Fibroblast of upper back skin (primary cell): ENCODE results near the gene TCERG1L.

Experiments
- DNase-seq: peaks from one replicate; pipeline ENCODE4 v3.0.0-alpha.2; 2013

The TCERG1L gene

DNA sequence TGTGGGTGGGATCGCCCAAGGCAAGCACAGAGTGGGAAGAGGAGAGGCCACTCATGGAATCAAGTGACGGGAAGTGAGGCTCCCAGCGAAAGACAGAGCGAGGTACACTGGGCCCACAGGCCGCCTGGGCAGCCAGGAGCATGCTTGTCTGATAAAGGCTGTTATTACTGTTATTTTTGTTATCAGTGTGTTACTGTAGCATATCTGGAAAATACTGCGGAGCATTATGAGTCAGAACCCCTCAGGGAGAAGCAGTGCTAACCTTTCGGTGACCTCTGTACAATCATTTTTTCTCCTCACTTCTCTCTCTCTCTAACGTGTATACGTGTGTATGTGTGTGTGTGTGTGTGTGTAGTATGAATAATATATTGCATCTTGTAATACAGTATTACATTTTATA, 3.8 kb upstream of the TCERG1L start:
- DNase-seq, result no peak

DNA sequence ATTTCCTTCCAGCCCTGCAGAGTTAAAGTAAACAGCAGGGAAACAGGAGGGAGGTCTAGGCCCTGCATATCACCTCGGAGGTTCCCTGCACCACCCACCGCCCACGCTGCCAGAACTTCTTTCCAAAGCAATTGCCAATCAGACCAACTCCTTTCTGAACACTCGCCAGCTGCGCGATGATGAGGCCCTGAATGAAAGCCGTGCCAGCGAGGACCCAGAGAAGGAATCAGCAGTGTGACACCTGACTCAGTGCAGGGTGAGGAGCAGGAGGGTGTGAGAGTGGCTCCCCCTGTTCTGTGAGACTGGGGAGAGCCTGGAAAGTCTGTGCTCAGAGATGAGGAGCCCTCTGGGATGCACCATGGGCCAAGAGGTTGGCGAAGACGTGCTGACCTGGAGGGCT, 3.3 kb upstream of the TCERG1L start:
- DNase-seq, result no peak

DNA sequence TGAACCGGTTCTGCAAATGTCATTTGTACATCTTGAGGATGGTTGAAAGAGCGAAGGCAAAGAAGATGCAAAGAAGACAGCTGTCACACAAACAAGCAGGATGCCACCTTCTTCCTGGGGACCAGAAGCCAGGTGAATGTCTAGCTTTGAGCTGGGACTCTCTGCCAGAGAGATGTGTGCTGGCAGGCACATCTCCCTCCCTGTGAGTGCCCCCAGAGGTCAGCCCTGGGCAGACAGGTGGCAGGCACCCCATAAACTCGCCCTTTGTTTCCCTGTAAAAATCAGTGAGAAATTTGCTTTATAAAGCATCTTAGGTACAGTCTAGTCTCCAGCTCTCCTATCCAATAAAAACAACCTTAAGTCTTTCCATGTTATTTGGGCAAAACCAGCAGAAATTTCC, 2.6 kb upstream of the TCERG1L start:
- DNase-seq, result no peak

GRCh38 chr10:131313377-131313776, 1.9 kb upstream of the TCERG1L start:
- DNase-seq, result no peak

DNA sequence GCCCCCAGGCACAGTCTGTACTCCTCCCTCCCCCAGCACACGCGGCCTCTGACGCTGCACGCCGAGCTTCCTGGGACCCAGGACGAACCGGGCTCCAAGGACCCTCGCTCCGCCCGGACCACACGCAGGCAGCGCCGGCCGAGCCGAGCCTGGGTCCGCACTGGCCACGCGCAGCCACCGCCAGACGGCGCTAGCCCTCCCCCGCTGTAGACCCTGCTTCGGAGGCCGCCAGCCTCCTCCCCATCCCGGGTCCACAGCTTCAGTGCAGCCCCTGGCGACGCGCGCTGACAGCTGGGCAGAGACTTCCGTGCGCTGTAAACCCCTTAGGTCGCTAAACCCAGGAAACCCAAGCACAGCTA, 936 bp upstream of the TCERG1L start:
- DNase-seq, result peak; percentile 13

DNA sequence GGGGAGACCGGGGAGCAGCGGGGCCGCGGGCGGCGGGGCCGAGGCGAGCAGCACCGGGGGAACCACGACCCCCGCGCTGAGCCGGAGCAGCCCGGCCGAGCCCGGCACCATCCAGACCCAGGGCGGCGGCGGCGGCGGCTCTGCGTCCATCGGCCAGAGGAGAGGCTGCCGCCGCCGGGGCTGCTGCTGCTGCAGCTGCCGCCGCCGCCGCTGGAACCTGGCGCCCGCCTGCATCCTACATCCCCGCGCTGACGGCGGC, 190 bp downstream of the TCERG1L start:
- DNase-seq, result no peak

DNA sequence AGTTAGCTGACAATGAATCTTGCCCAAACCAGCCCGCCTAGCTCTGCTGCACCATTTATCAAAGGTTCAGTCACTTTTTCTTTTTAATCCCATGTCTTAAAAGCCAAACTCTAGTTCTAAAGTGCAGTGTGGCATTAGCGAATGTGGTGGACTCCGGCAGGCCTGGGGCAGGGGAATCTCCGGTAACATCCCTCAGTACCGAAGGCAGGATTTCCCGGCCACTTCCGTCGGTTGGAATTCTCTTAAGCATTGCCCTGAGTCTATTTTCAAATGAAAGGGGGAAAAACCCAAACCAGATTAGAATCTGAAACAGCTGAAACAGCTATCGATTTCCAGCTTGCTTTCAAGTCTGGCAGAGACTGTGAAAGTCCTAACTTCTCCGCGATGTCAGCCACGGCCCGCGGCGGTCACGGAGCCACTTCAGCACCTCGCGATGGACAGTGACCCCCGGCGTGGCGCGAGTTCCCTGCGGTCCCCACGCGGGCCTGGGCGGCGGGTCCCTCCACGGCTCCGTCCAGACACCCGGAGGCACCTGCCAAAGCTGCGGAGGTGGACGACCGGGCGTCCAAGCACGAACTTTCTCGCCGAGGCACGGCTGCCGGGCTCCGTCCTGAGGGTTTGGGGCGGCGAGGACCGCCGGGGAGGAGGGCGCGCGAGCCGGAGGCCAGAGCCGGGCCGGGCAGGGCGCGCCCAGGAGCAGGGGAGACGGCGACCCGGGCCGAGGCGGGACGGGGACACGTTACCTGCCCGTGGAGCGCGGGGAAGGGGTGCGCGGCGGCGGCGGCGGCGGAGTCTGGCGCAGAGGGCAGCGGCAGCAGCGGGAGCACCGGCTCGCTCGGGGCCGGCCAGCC, 745 bp downstream of the TCERG1L start:
- DNase-seq, result no peak

DNA sequence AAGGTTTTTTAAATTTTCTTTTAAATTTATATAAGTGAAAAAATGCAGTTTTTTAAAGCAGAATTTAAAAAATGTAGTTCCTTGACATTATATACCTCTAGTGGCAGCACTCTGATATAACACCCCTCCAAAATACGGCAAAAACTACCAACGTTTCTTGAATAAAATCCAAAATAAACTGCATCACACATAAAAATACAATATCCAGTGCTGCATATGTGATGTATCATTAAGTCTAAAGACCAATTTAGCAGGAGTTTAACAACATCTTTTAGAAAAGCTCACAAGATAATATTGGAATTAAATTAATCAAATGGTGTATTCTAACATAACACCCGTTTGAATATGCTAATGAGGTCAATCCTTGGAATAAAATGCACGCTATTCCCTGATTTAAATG, 1.4 kb downstream of the TCERG1L start:
- DNase-seq, result no peak

DNA sequence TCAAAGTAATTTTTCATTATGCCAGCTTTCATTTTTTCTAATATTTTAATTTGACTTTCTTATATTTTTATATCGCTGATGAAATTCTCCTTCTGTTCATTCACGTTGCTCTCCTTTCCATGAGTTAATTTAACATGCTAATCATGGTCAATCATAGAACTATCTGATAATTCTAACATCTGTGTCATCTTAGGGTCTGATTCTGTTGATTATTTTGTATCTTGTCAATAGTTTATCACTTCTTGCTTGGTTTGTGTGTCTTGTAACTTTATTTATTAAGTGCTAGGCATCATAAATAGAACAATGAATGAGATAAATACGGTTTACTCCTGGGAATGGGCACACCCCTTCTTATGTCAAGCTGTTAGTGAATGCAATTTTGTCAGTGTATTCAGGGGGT, 11.0 kb downstream of the TCERG1L start:
- DNase-seq, result no peak

GRCh38 chr10:131290781-131291180, 20.7 kb downstream of the TCERG1L start:
- DNase-seq, result peak; percentile 45

- no peak for DNase-seq
Measured at GRCh38 chr10:131288648-131289047, 22.9 kb downstream of the TCERG1L start.

- no peak for DNase-seq
Measured at GRCh38 chr10:131282961-131283360, 28.6 kb downstream of the TCERG1L start.

- no peak for DNase-seq
Measured at GRCh38 chr10:131280101-131280500, 31.4 kb downstream of the TCERG1L start.

- DNase-seq, result no peak
Measured at GRCh38 chr10:131279516-131279915, 32.0 kb downstream of the TCERG1L start.

- no peak for DNase-seq
Measured at GRCh38 chr10:131277969-131278368, 33.6 kb downstream of the TCERG1L start.

- no peak for DNase-seq
Measured at GRCh38 chr10:131277278-131277677, 34.2 kb downstream of the TCERG1L start.

DNA sequence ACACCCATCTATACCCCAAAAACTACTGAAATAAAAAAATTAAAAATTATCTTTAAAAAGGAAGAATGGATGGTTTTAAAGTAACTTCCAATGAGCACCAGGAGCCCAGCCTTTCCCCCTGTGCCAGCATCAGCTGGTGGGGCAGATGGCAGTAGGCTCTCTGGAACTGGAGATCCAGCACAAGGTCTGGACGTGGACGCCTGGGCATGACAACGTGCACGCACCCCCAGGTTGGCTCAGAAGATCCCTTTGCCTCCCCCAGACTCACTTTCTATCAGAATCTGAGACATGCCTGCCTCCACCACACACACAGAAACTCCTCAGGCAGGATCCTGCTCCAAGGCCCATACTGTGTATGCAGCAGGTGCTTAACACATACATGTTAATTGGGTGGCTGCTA, 35.8 kb downstream of the TCERG1L start:
- DNase-seq, result no peak

DNA sequence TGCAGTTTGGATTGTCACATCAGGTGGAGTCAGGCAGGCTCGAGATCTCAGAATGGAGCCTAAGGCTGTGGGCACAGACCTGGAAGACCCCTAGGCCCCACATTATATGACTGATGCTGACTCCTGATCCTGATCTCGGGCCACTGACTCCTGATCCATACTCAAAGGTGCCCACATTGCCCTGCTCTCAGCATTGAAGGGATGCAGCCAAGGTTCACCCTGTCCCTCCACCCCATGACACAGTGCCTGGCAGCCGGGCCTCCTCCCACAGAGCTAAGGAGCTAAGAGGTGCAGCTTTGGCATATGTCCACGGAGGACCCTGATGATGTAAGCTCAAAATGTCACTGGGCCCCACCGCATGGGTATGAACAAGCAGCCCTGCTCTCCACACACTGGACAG, 36.6 kb downstream of the TCERG1L start:
- no peak for DNase-seq

- no peak for DNase-seq
Measured at GRCh38 chr10:131274133-131274880, 37.2 kb downstream of the TCERG1L start.

- DNase-seq, result no peak
Measured at GRCh38 chr10:131273476-131273875, 38.0 kb downstream of the TCERG1L start.

- DNase-seq, result no peak
Measured at GRCh38 chr10:131272897-131273451, 38.5 kb downstream of the TCERG1L start.

- DNase-seq, result no peak
Measured at GRCh38 chr10:131271966-131272365, 39.6 kb downstream of the TCERG1L start.

GRCh38 chr10:131271195-131271880, 40.2 kb downstream of the TCERG1L start:
- DNase-seq, result no peak
